Hematopoietic multipotent progenitor cell treated with erythropoietin and hydrocortisone succinate and interleukin-3 and kit ligand, for 4 days (in vitro differentiated cells): ENCODE data around the gene ARIH1.
A peak's percentile ranks its signal among the peaks of the same experiment; 100 is the strongest.

Experiments used
- DNase-seq: peaks from one replicate; pipeline ENCODE4 v3.0.0-alpha.2; 2015

Gene ARIH1

GRCh38 chr15:72487070-72487797 lies 13.1 kb downstream of the ARIH1 start:
- DNase-seq: no peak

GRCh38 chr15:72488558-72488957 lies 14.4 kb downstream of the ARIH1 start:
- no peak for DNase-seq

GRCh38 chr15:72489943-72490554 lies 15.9 kb downstream of the ARIH1 start:
- no peak for DNase-seq

GRCh38 chr15:72491768-72492167 lies 17.6 kb downstream of the ARIH1 start:
- DNase-seq: no peak

GRCh38 chr15:72492733-72493132 lies 18.6 kb downstream of the ARIH1 start:
- no peak for DNase-seq

GRCh38 chr15:72493220-72493619 lies 19.1 kb downstream of the ARIH1 start:
- no peak for DNase-seq

GRCh38 chr15:72495007-72495406 lies 20.9 kb downstream of the ARIH1 start:
- no peak for DNase-seq

- no peak for DNase-seq
Observed at GRCh38 chr15:72496783-72497182, 22.7 kb downstream of the ARIH1 start.

- no peak for DNase-seq
Observed at GRCh38 chr15:72497402-72497801, 23.3 kb downstream of the ARIH1 start.

- DNase-seq: no peak
Observed at GRCh38 chr15:72502220-72502809, 28.2 kb downstream of the ARIH1 start.

GRCh38 chr15:72503147-72503546 lies 29.0 kb downstream of the ARIH1 start:
- DNase-seq: peak; percentile 63

- DNase-seq: no peak
Observed at GRCh38 chr15:72507402-72508092, 33.4 kb downstream of the ARIH1 start.

GRCh38 chr15:72509484-72509883 lies 35.4 kb downstream of the ARIH1 start:
- DNase-seq: no peak

GRCh38 chr15:72511536-72511935 lies 37.4 kb downstream of the ARIH1 start:
- no peak for DNase-seq

GRCh38 chr15:72515591-72516389 lies 41.7 kb downstream of the ARIH1 start:
- DNase-seq: no peak

- peak; percentile 24 for DNase-seq
Observed at GRCh38 chr15:72516777-72517176, 42.6 kb downstream of the ARIH1 start.

GRCh38 chr15:72521682-72522081 lies 47.6 kb downstream of the ARIH1 start:
- DNase-seq: no peak

GRCh38 chr15:72532991-72533601 lies 59.0 kb downstream of the ARIH1 start:
- DNase-seq: peak; percentile 34

- DNase-seq: no peak
Observed at GRCh38 chr15:72534523-72534922, 60.4 kb downstream of the ARIH1 start.

- DNase-seq: no peak
Observed at GRCh38 chr15:72535911-72536310, 61.8 kb downstream of the ARIH1 start.

- DNase-seq: no peak
Observed at GRCh38 chr15:72536506-72536905, 62.4 kb downstream of the ARIH1 start.

- DNase-seq: no peak
Observed at GRCh38 chr15:72538931-72539330, 64.8 kb downstream of the ARIH1 start.
